Germinal center (tissue), 1 donor: ENCODE measurements around the gene SRP19.
"Not testable (repeated sequence)": the region's sequence is repeated elsewhere in the genome, so short reads cannot be mapped to it uniquely, and the experiment has no call there.

ENCODE experiments used
- DNase-seq: peaks from one replicate; pipeline ENCODE4 v3.0.0; 2012; ENCODE audit warnings: mixed read lengths, low spot score

SRP19 gene

DNA sequence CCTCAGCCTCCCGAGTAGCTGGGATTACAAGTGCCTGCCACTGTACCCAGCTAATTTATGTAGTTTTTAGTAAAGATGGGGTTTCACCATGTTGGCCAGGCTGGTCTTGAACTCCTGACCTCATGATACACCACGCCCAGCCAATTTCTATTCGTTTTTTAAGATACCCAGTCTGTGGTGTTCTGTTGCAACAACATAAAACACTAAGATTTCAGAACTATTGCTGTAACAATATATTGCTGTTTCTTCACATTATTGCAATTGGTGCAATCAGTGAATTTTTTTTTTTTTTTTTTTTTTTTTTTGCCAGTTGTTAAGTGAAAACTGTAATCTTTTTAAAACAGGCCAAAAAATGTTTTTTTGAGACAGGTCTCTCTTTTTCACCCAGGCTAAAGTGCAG lies 9.9 kb downstream of the SRP19 start:
- no peak for DNase-seq

GRCh38 chr5:112876362-112876761 lies 15.3 kb downstream of the SRP19 start:
- DNase-seq: no peak

DNA sequence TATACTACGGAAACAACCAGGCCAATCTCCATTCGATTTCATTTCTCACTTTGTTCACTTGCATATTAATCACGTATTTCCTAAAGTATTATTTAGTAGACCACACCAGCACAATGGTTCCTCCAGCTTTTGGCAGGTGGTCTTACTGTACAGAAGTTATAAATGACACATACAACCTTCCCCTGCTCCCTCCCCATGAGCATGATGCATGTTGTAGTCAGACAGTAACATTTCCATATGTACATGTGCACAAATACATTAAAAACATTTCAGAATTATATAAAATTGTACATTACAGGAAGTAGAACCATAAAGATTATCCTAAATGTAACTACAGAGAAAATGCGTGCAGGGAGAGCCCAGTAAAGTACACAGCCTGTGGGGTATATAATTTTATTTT lies 17.0 kb downstream of the SRP19 start:
- DNase-seq: no peak

- DNase-seq: no peak
These were observed 17.7 kb downstream of the SRP19 start for GRCh38 chr5:112878760-112879159.

- DNase-seq: no peak
These were observed 19.3 kb downstream of the SRP19 start for GRCh38 chr5:112880219-112880964.

DNA sequence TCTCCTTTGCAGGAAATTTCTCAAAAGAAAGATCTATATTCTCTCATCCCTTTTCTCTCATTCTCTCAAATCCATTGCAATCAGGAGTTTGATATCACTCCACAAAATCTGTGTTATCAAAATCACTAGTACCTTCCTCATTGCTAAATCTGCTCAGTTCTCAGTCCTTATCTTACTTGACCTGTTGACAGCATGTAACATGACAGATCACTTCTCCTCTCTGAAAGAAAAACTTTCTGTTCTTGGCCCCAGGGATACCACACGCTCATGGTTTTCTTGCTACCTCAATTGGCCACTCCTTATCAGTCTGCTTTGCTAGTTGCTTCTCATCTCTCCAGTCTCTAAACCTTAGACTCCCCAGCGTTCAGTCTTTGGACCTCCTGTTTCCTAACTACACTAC lies 22.1 kb downstream of the SRP19 start:
- no peak for DNase-seq

DNA sequence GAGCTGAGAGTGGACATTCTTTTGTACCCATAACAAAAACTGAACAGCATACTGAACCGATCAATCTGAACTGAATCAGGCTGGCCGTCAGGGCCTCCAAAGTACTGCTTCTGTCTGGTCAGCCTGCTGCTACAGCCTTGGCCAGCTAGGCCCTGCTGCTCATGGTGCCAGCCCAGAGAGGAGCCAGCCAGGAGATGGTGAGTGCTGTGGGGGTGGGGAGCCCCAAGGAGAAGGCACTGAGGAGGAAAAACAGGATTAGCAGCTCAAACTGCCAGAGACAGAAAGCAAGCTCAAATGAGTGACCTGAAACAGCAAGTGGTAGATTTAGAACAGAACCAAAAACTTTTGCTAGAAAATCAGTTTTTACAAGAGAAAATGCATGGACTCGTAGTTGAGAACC lies 23.9 kb downstream of the SRP19 start:
- no peak for DNase-seq

DNA sequence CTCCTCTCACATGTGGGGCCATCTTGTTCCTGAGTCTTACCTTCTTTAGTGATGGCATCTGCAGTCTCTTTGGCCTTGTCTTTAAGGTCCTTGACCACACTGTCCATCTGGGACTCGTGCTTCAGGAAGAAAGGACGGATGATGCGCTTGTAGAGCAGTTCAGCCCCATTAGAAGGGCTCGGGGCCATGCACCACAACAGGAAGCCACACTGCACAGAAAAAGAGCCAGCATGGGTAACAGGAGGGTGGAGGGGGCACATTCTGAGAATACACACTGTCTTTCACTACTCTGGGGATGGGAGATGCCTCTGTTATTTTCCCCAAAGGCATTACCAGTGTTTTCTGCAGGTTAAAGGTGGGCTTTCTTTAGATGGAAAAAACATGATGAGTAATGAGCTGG lies 25.9 kb downstream of the SRP19 start:
- no peak for DNase-seq

GRCh38 chr5:112892066-112892465 lies 31.0 kb downstream of the SRP19 start:
- DNase-seq: not testable (repeated sequence)

DNA sequence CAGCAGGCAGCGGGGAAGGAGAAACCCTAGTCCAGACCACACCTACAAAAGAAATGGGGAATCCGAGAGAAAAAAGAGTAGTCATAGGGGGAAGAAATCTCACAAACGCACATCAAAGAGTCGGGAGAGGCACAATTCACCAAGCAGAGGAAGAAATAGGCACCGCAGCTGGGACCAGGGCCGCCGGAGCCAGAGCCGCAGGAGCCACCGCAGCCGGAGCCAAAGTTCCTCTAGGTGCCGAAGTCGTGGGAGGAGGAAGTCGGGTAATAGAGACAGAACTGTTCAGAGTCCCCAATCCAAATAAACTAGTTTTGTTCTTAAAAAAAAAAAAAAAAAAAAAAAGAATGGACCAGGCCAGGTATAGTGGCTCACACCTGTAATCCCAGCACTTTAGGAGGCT lies 31.7 kb downstream of the SRP19 start:
- DNase-seq: no peak

DNA sequence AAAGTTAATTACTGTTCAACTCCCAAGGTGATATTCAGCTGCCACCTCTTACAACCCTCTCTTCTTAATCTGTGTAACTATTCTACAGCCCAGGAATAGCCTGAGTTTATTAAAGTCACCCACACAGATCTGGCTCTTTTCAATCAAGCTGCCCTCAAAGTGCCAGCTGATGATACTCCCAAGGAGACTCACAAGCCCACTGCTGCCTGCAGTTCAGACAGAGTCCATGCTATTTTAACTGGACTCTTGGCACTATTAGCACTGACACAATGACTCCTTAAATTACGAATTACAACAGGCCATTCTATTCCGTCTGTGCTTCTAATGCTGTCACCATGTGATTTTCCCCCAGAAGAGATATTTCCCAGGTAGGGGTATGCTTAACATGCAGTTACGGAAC lies 34.6 kb downstream of the SRP19 start:
- DNase-seq: no peak

DNA sequence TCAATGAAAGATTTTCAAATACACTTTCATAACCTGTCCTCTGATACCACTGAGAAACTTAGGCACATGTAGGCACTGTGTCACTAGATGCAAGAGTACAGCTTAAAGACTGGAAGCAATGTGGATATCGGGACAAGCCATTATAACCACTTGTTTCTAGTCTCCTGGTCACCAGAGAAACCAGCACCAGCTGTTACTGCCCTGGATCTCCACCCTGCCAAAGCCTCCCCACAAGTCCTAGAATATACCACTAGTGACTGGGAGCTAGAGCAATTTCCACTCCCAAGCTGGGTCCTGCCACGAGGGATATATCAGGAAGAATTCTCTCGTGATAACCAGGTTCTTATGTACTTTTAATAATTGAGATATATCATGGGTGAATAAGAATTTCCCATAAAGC lies 41.5 kb downstream of the SRP19 start:
- no peak for DNase-seq

DNA sequence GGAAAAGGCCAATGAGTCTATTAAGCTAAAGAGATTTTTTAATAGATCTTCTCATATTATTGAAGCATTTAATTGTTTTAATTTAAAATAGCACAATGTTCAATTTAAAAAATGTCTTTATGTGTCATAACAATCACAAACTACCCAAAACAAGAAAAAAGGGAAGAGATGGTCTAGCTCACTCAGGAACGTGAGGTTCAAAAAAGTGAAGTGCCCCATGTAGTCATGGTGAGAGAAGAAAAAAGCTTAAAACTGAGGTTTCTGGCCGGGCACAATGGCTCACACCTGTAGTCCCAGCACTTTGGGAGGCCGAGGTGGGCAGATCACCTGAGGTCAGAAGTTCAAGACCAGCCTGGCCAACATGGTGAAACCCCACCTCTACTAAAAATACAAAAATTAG lies 43.9 kb downstream of the SRP19 start:
- not testable (repeated sequence) for DNase-seq

DNA sequence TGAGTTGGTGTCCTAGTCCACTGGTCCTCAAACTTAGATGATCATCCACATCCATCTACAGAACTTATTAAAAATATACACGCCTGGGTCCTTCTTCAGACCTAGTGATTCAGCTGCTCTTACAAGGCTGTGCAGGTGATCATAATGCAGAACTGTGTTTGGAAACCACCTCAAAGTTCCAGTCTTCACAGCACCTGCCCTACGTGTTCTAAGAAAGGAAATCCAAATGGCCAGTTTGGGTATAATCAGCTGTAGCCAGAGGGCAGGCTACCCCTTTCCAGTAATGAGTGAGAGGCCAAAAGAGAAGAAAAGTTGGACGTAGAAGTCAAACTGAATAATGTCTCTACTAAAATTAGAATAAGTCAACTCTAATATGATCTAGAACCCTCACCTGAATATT lies 45.5 kb downstream of the SRP19 start:
- DNase-seq: no peak

- DNase-seq: no peak
These were observed 46.1 kb downstream of the SRP19 start for GRCh38 chr5:112907166-112907631.

- no peak for DNase-seq
These were observed 47.8 kb downstream of the SRP19 start for GRCh38 chr5:112908854-112909253.

GRCh38 chr5:112910529-112910928 lies 49.4 kb downstream of the SRP19 start:
- DNase-seq: no peak

DNA sequence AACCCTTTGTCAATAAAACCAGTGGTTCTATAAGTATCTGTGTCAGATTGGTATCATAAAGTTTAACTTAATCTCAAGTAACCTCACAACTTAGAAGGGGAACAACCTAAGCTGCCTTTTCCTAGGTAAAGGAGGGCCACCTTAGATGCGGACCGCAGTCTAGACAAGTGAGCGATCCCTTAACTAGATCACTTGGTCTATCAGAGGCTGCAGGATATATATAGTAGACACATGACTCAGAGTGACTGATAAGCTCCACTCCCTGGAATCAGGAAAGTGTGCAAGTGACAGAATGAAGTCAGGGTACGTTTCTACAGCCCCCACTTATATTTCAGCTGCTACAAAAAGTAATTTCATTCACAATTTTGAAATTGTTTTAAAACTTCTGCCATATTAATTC lies 53.5 kb downstream of the SRP19 start:
- no peak for DNase-seq

GRCh38 chr5:112915831-112916230 lies 54.7 kb downstream of the SRP19 start:
- DNase-seq: no peak

GRCh38 chr5:112917453-112917995 lies 56.4 kb downstream of the SRP19 start:
- no peak for DNase-seq

DNA sequence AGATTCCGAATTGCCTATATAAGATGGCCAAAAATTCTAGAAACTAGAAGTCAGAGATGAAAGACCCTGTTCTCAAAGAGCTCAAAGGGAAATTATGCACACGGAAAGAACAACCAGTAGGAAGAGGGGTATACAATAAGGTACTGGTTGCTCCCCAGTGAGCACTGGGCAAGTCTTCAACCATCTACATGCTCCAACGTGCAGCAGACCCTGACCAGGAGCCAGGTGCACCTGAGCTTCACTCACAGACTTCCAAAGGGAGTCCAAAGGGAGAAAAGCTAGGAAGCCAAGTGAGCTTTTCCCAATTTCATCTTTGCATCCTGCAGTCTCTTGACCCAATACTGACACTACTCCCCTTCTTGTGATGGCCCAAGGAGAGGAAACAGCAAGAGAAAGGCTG lies 57.0 kb downstream of the SRP19 start:
- DNase-seq: no peak

DNA sequence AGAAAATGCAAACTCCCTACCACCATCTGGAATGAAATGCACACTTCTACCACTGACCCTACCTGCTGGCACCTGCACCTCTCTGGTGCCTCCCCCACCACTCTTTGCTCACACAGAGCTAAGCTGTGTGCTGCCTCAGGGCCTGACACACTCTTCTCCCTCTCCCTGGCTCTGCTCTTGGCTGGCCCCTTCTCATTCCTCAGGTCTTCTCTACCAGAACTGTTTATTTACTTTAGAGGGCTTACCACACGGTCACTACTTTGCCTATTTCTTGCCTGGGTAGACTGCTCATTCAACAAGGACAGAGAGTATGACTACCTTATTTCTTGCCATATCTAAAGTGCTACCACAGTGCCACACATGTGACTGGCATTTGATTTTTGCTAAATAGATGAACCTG lies 57.6 kb downstream of the SRP19 start:
- no peak for DNase-seq
